Prostate gland (tissue), 2 donors: Measurements from ENCODE around the gene EPB41L1.

ENCODE experiments used
- CTCF ChIP-seq, 4 experiments: fragments of 200-600 bp in 2 of 4; fragments of 450-650 bp in 2 of 4; sonication (generic) in 2 of 4; IDR thresholded peaks; 1 replicate in 3 of 4; 2 replicates in 1 of 4; pipeline ENCODE4 v1.5.1; 2016 to 2019; ENCODE audit warnings: antibody characterized with exemption in 4 of 4, mild to moderate bottlenecking in 2 of 4, moderate library complexity in 2 of 4
- POLR2A ChIP-seq: fragments of 450-650 bp; IDR thresholded peaks from one replicate; pipeline ENCODE4 v1.6.1; 2016; ENCODE audit warnings: antibody characterized with exemption, mild to moderate bottlenecking
- POLR2AphosphoS5 ChIP-seq: sonication (generic); formaldehyde crosslinking; IDR thresholded peaks from one replicate; pipeline ENCODE4 v1.6.1; 2017; ENCODE audit warnings: antibody characterized with exemption

GRCh38 chr20:36118371-36118770, 36.2 kb upstream of the EPB41L1 start:
- TF ChIP-seq POLR2AphosphoS5, result no peak
- no peak for TF ChIP-seq CTCF (IDR thresholded peaks at IDR 0.05)
- TF ChIP-seq POLR2A, result no peak
